ENCODE measurements around the gene MBLAC1. TPM values are rescaled to one million over a fixed set of nuclear protein-coding genes. Genes with fewer than 3 reads are reported as not detected.

Gene MBLAC1
- total and polyA plus RNA-seq, 9 of the 15 experiments (the other 6 are each of a cell fraction or from before 2014, with no cell fraction given) = 0.03 to 3.1 (median 0.52) TPM

GRCh38 chr7:100119072-100119969 is 7.4 kb upstream of the MBLAC1 start, which contains the start of the genes CNPY4 and TAF6 (continued):
- TF ChIP-seq RAD21 (CRISPR knock-in tag; conservative IDR thresholded peaks at IDR 0.05 in 1 of 2, IDR thresholded peaks at IDR 0.05 in 1 of 2) (no peak), MXD1 (CRISPR knock-in tag; IDR thresholded peaks at IDR 0.05; ENCODE audit: borderline replicate concordance, poor library complexity, severe bottlenecking) (peak; percentile 71), ESRRA (IDR thresholded peaks at IDR 0.05; ENCODE audit: borderline replicate concordance, low read depth) (no peak; the same call in 1 of the 2 replicates), ZHX1 (conservative IDR thresholded peaks at IDR 0.05; ENCODE audit: low read length) (peak; percentile 55; the same call in 1 of the 2 replicates), THRA (IDR thresholded peaks at IDR 0.05) (no peak), POLR2B (IDR thresholded peaks at IDR 0.05; ENCODE audit: low read depth, partially characterized antibody) (peak; percentile 93), ATF7 (IDR thresholded peaks at IDR 0.05) (peak; percentile 84; the same call in 1 of the 2 replicates), SMARCB1 (IDR thresholded peaks at IDR 0.05; ENCODE audit: insufficient read length, low read depth) (no peak), ZSCAN32 (CRISPR knock-in tag; IDR thresholded peaks at IDR 0.05) (0 out of 2 replicates have a peak, but pooled peaks have one; percentile 63), RBM14 (IDR thresholded peaks at IDR 0.05; ENCODE audit: borderline replicate concordance, insufficient read depth, low read depth, low read length) (no peak), HMBOX1 (IDR thresholded peaks at IDR 0.05) (no peak), SREBF2 (CRISPR knock-in tag; IDR thresholded peaks at IDR 0.05) (no peak), TSC22D4 (tag; IDR thresholded peaks at IDR 0.05) (no peak), SETDB1 (IDR thresholded peaks at IDR 0.05; ENCODE audit: low read length) (no peak), ZNF830 (CRISPR knock-in tag; IDR thresholded peaks at IDR 0.05) (0 out of 2 replicates have a peak, but pooled peaks have one; percentile 46), SOX6 (IDR thresholded peaks at IDR 0.05) (no peak)
- TF ChIP-seq, protein P1, sequence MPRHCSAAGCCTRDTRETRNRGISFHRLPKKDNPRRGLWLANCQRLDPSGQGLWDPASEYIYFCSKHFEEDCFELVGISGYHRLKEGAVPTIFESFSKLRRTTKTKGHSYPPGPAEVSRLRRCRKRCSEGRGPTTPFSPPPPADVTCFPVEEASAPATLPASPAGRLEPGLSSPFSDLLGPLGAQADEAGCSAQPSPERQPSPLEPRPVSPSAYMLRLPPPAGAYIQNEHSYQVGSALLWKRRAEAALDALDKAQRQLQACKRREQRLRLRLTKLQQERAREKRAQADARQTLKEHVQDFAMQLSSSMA (CRISPR knock-in tag; IDR thresholded peaks at IDR 0.05) = no peak; the same call in 1 of the 2 replicates
- TF ChIP-seq, protein P2, sequence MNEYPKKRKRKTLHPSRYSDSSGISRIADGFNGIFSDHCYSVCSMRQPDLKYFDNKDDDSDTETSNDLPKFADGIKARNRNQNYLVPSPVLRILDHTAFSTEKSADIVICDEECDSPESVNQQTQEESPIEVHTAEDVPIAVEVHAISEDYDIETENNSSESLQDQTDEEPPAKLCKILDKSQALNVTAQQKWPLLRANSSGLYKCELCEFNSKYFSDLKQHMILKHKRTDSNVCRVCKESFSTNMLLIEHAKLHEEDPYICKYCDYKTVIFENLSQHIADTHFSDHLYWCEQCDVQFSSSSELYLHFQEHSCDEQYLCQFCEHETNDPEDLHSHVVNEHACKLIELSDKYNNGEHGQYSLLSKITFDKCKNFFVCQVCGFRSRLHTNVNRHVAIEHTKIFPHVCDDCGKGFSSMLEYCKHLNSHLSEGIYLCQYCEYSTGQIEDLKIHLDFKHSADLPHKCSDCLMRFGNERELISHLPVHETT (CRISPR knock-in tag; conservative IDR thresholded peaks at IDR 0.05 in 1 of 2, IDR thresholded peaks at IDR 0.05 in 1 of 2) = no peak; a peak in 2 of 4 replicates
